HG02678 (cell line): ENCODE measurements around the gene KCNMA1.
"Not testable (repeated sequence)": the region's sequence is repeated elsewhere in the genome, so short reads cannot be mapped to it uniquely, and the experiment has no call there.

ENCODE experiments used
- ATAC-seq: cut with Tn5 transposase; IDR thresholded peaks from one replicate; pipeline ENCODE4 v1.9.1; 2021; ENCODE audit warnings: mild to moderate bottlenecking, moderate library complexity; ENCODE audit not compliant: unreplicated experiment

Gene KCNMA1

DNA sequence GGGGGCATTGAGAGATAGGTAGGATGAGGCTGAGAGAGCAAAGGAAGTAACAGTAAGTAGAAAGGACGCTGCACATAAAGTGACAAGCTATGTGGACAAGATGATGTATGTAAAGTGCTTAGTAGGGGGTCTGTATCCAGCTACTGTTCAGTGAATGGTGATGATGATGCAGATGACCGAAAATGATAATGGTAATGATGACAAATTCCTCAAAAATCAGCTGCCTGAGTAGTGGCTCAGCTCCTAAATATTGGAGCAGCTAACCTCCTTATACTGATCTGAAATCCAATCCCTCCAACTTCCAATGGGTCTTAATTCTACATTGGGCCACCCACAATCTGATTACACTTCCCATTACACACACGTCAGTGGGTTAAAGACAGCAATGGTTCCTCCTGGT is 27.1 kb upstream of the KCNMA1 start:
- no peak for ATAC-seq

- no peak for ATAC-seq
These were observed 26.4 kb upstream of the KCNMA1 start for GRCh38 chr10:77664008-77664407.

- no peak for ATAC-seq
These were observed 24.1 kb upstream of the KCNMA1 start for GRCh38 chr10:77661674-77662073.

DNA sequence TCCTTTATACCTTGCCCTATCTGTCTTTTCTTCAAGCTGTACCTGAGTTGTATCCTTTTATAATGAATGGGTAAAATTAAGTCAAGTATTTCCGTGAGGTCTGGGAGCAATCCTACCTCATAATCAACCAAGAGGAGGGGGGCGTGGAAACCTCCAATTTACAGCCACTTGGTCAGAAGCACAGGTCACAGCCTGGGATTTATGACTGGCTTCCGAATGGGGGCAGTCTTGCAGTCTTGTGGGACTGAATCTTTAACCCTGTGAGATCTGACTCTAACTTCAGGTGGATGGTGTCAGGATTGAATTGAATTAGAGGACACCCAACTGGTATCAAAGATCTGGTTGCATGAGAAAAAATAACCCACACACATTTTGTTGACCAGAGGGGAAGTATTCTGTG is 23.5 kb upstream of the KCNMA1 start:
- ATAC-seq, result no peak

- ATAC-seq, result not testable (repeated sequence)
These were observed 21.6 kb upstream of the KCNMA1 start for GRCh38 chr10:77659046-77659670.

DNA sequence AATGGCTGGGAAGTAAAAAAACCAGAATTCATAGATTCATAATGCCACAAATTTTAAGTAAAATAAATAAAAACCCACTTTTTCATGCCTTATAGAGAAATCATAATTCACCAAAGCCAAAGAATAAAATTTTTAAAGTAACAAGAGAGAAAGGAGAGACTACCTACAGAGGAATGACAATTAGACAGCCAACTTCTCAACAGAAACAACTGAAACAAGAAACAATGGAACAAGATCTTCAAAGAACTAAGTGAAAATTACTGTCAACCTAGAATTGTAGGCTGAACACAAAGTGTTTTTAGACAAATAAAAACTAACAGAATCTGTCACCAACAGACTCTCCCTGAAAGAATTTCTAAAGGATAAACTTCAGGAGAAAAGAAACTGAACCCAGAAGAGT is 15.6 kb upstream of the KCNMA1 start:
- no peak for ATAC-seq

- ATAC-seq, result no peak
These were observed 12.0 kb upstream of the KCNMA1 start for GRCh38 chr10:77649333-77650331.

- no peak for ATAC-seq
These were observed 10.9 kb upstream of the KCNMA1 start for GRCh38 chr10:77648472-77648871.

- no peak for ATAC-seq
These were observed 10.1 kb upstream of the KCNMA1 start for GRCh38 chr10:77647543-77648293.

GRCh38 chr10:77644557-77645243 is 7.1 kb upstream of the KCNMA1 start:
- no peak for ATAC-seq

DNA sequence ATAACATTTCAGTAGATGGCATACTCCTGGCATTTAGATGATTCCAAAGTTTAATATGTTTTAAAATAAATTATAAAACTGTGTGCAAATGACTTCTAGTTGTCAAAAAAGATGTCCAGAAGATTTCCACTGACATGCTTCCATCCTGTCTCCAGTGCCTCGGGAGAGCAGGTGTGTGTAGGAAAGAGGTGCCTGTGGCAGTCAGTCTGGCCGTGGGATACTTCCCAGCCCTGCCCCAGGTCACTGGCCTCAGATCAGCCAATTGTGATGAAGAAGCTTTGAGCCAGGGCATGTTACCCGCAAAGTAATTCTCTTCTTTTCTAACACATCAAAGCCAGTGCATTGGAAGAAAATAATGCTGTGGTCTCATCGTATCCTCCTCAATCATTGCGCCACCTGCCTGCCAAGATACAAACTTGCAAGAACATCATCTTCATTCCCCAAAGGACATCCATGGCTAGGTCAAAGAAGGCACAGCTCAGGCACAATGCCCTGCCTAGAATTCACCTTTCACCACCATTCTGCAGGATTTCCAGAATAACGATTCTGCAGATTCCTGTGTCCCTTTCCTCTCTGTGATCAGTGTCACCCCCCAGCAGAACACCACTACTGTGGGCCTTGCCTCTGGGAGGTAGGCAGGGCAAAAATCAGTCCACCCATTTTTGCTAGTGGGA is 6.3 kb upstream of the KCNMA1 start:
- ATAC-seq, result no peak

- ATAC-seq, result peak; percentile 49
These were observed 4.3 kb upstream of the KCNMA1 start for GRCh38 chr10:77641788-77642397.

DNA sequence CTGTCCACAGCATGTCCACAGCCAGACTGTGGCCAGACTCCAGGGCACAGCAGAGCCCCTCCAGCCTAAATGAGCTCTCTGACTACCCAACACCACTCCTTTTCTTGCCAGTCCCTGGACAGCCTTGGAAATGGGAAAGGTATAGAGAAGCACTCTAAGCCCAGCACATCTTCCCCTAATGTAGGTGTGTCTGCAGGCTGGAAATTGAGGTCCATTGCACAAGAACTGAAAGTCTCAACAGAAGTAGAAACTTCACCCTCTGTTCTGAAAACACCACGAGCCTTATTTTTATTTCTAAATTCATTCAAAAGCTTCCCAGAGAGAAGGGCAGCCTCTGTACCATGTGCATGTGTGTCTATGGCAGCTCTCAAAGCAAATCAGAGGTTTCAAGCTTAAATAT is 3.7 kb upstream of the KCNMA1 start:
- no peak for ATAC-seq

- no peak for ATAC-seq
These were observed 2.6 kb upstream of the KCNMA1 start for GRCh38 chr10:77640167-77640566.

DNA sequence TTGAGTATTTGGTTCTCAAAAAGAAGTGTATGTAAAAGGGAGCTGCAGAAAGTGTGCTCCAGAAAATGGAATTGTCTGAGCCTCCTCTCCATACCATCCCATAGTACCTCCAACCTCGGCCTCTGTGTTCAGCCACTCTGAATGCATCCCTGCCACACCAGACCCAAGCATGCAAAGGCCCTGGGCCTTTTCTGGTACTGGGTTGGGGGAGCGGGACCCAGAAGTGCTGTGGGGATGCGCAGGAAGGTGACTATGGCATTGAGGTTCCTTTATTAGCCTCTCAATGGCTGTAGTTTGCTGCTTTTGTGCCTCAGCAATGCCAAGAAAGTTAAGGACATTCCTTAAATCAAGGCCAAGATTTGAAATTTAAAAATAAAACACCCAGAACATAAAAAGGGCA is 2.1 kb upstream of the KCNMA1 start:
- no peak for ATAC-seq

DNA sequence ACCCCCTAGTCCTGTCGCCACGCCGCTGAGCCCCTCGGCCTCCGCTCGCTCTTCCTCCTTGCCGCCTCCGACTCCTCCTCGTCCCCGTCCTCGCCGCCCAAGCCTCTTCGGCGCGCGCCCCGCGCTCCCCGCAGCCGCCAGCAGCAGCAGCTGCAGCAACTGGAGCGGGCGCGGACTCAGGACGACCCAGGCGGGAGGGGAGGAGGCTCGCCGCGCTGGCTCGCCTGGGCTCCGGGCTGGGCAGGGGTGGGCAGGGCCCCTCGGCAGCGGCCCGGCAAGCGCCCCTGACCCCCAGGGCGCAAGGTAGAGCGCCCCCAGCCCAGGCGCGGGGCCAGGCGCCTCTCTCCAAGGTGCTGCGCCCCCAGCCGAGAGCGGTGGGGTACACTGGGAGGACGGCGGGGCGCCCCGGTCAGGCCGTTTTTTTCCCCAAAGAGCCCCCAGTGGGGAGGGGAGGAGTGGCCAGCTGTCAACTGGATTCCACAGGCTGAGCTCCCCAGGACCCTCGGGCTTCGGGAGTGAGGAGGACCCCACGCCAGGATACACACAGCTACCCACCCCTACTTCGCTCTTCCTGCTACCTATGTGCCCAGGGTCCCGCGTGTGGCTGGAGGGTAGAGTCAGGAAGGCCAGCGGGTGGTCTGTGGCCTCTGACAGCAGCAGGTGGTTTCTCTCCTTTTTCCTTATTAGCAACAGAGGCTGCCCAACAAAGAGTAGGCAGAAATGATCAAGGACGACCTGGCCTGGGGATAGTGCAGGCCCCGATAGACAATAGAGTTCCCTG is 903 bp upstream of the KCNMA1 start:
- no peak for ATAC-seq

DNA sequence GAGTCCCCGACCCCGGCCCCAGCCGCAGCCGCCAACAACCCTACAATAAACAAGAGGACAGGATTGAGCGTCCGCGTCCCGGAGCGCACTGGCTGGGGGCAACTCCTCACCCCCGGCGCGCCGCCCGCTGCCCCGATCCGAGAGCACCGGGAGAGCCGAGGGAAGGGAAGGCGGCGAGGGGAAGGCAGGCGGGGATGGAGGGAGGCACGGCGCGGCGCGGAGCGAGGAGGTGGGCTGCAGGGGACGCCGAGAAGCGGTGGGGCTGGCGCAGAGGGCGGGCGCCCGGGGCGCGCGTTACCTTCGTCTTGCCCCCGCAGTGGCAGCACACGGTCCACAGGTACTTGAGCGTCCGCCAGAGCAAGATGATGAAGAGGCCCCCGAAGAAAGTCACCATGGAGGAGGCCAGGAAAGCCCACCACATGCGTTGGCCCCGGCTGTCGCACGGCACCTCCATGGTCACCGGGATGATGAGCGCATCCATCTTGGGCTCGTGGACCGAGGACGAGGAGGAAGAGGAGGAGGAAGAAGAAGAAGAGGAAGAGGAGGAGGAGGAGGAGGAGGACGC is 559 bp downstream of the KCNMA1 start:
- no peak for ATAC-seq

DNA sequence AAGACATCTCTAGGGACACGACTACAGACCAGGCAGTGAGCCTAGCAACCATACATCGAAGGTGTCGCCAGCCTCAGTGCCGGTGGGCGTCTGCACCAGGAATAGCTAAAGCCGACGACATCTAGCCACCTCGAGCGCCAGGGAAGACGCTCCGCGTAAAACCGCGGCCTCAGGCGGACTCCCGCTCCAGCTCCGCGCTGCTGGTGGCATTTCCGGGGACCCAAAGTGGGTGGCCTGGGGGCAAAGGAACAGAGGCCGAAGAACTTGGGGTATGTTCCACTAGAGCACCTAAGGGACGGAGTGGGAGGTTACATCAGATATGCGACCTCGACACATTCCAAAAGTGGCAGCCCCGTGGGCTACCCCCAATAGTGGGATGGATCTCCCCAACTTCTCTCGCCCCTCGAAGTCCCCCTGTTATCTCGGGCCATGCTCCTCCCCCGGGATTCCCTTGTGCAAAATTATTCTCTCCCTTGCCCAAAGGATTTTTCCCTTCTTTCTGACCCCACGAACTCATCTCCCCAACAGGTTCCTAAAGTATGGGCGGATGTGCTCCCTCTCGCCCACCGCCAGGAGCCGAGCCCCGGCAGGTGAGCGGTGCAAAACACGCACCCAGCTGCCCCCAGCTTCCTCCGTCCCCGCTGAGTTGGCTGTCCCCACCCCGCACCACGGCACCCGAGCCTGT is 1.2 kb downstream of the KCNMA1 start:
- no peak for ATAC-seq
